Fibroblast of skin of back (primary cell): ENCODE data around the gene SCAMP2.
"Not testable (repeated sequence)": the region's sequence is repeated elsewhere in the genome, so short reads cannot be mapped to it uniquely, and the experiment has no call there.

ENCODE experiments used
- DNase-seq: peaks from one replicate; pipeline ENCODE4 v3.0.0-alpha.2; 2013

SCAMP2 gene

GRCh38 chr15:74889883-74890664 is 16.9 kb upstream of the SCAMP2 start, which contains the start of gene MPI:
Gene MPI (plus strand): TSS chr15:74890042. CDS start chr15:74890074, 32 bp downstream.
- DNase-seq: peak; percentile 84

- DNase-seq: peak; percentile 64
These were observed 16.3 kb upstream of the SCAMP2 start for GRCh38 chr15:74889390-74889882.

GRCh38 chr15:74888716-74889115 is 15.6 kb upstream of the SCAMP2 start:
- DNase-seq: no peak

GRCh38 chr15:74887537-74888193 is 14.5 kb upstream of the SCAMP2 start:
- not testable (repeated sequence) for DNase-seq

- no peak for DNase-seq
These were observed 12.3 kb upstream of the SCAMP2 start for GRCh38 chr15:74885461-74885860.

- peak; percentile 34 for DNase-seq
These were observed 11.5 kb upstream of the SCAMP2 start for GRCh38 chr15:74884428-74885223.

- DNase-seq: no peak
These were observed 9.4 kb upstream of the SCAMP2 start for GRCh38 chr15:74882528-74882927.

GRCh38 chr15:74878273-74878672 is 5.1 kb upstream of the SCAMP2 start:
- no peak for DNase-seq

- peak; percentile 21 for DNase-seq
These were observed 725 bp upstream of the SCAMP2 start for GRCh38 chr15:74873756-74874424.

GRCh38 chr15:74872702-74873035 is 496 bp downstream of the SCAMP2 start:
- DNase-seq: no peak

GRCh38 chr15:74870436-74871215 is 2.5 kb downstream of the SCAMP2 start:
- DNase-seq: no peak

GRCh38 chr15:74869726-74870407 is 3.3 kb downstream of the SCAMP2 start:
- no peak for DNase-seq

GRCh38 chr15:74869372-74869725 is 3.8 kb downstream of the SCAMP2 start:
- peak; percentile 18 for DNase-seq

GRCh38 chr15:74868059-74868458 is 5.1 kb downstream of the SCAMP2 start:
- DNase-seq: no peak

- no peak for DNase-seq
These were observed 5.6 kb downstream of the SCAMP2 start for GRCh38 chr15:74867466-74868038.

- peak; percentile 47 for DNase-seq
These were observed 7.1 kb downstream of the SCAMP2 start for GRCh38 chr15:74866090-74866489.

- no peak for DNase-seq
These were observed 7.8 kb downstream of the SCAMP2 start for GRCh38 chr15:74865316-74865715.

- no peak for DNase-seq
These were observed 8.9 kb downstream of the SCAMP2 start for GRCh38 chr15:74864296-74864695.

GRCh38 chr15:74863239-74864056 is 9.7 kb downstream of the SCAMP2 start:
- DNase-seq: no peak

- DNase-seq: no peak
These were observed 14.8 kb downstream of the SCAMP2 start for GRCh38 chr15:74858369-74858740.
